ENCODE measurements around the gene PLA2G5.

PLA2G5 gene

GRCh38 chr1:20080441-20081352, 10.7 kb downstream of the PLA2G5 start:
- H3K4me1 ChIP-seq (ENCODE audit: control insufficient read depth, low read depth, low read length), result no peaks in the 10 kb centered on the region

GRCh38 chr1:20081353-20081810, 11.4 kb downstream of the PLA2G5 start:
- Histone ChIP-seq H3K4me1 (ENCODE audit: control insufficient read depth, low read depth, low read length) (no peaks in the 10 kb centered on the region), H3K4me3 (ENCODE audit: low read length) (no peak overlapping the region), H3K36me3 (ENCODE audit: control insufficient read depth, low read depth, low read length) (no peaks in the 10 kb centered on the region), H3K9ac (ENCODE audit: low read length) (no peak overlapping the region), H3K27ac (ENCODE audit: low read length) (no peak overlapping the region), H3K27me3 (ENCODE audit: control insufficient read depth, insufficient read depth, low read length) (no peaks in the 10 kb centered on the region), H3K9me3 (ENCODE audit: control insufficient read depth, low read depth, low read length) (no peaks in the 10 kb centered on the region)

More at GRCh38 chr1:20080441-20081352, 10.7 kb downstream of the PLA2G5 start:
- Histone ChIP-seq H3K27ac (ENCODE audit: low read length) (no peak overlapping the region), H3K9ac (ENCODE audit: low read length) (no peak overlapping the region), H3K4me3 (ENCODE audit: low read length) (no peak overlapping the region), H3K9me3 (ENCODE audit: control insufficient read depth, low read depth, low read length) (no peaks in the 10 kb centered on the region), H3K27me3 (ENCODE audit: control insufficient read depth, insufficient read depth, low read length) (no peaks in the 10 kb centered on the region), H3K36me3 (ENCODE audit: control insufficient read depth, low read depth, low read length) (no peaks in the 10 kb centered on the region)

GRCh38 chr1:20082772-20083171, 12.8 kb downstream of the PLA2G5 start:
- H3K4me1 ChIP-seq (ENCODE audit: control insufficient read depth, low read depth, low read length), result no peaks in the 10 kb centered on the region

GRCh38 chr1:20083178-20083944, 13.4 kb downstream of the PLA2G5 start:
- Histone ChIP-seq H3K9ac (ENCODE audit: low read length) (no peak overlapping the region), H3K27ac (ENCODE audit: low read length) (no peak overlapping the region), H3K9me3 (ENCODE audit: control insufficient read depth, low read depth, low read length) (no peaks in the 10 kb centered on the region), H3K4me3 (ENCODE audit: low read length) (no peak overlapping the region), H3K4me1 (ENCODE audit: control insufficient read depth, low read depth, low read length) (no peaks in the 10 kb centered on the region), H3K36me3 (ENCODE audit: control insufficient read depth, low read depth, low read length) (no peaks in the 10 kb centered on the region), H3K27me3 (ENCODE audit: control insufficient read depth, insufficient read depth, low read length) (no peaks in the 10 kb centered on the region)

More at GRCh38 chr1:20082772-20083171, 12.8 kb downstream of the PLA2G5 start:
- H3K9me3 ChIP-seq (ENCODE audit: control insufficient read depth, low read depth, low read length), result no peaks in the 10 kb centered on the region
- H3K27ac ChIP-seq (ENCODE audit: low read length), result no peak overlapping the region
- no peaks in the 10 kb centered on the region for H3K36me3 ChIP-seq (ENCODE audit: control insufficient read depth, low read depth, low read length)
- no peak overlapping the region for H3K4me3 ChIP-seq (ENCODE audit: low read length)
- no peak overlapping the region for H3K9ac ChIP-seq (ENCODE audit: low read length)
- H3K27me3 ChIP-seq (ENCODE audit: control insufficient read depth, insufficient read depth, low read length), result no peaks in the 10 kb centered on the region

GRCh38 chr1:20086800-20087199, 16.8 kb downstream of the PLA2G5 start:
- H3K4me3 ChIP-seq (ENCODE audit: low read length), result no peak overlapping the region
- H3K27me3 ChIP-seq (ENCODE audit: control insufficient read depth, insufficient read depth, low read length), result no peaks in the 10 kb centered on the region
- no peaks in the 10 kb centered on the region for H3K36me3 ChIP-seq (ENCODE audit: control insufficient read depth, low read depth, low read length)

GRCh38 chr1:20087668-20088067, 17.7 kb downstream of the PLA2G5 start:
- Histone ChIP-seq H3K4me3 (ENCODE audit: low read length) (no peak overlapping the region), H3K9ac (ENCODE audit: low read length) (no peak overlapping the region), H3K27me3 (ENCODE audit: control insufficient read depth, insufficient read depth, low read length) (no peaks in the 10 kb centered on the region), H3K9me3 (ENCODE audit: control insufficient read depth, low read depth, low read length) (no peaks in the 10 kb centered on the region), H3K36me3 (ENCODE audit: control insufficient read depth, low read depth, low read length) (no peaks in the 10 kb centered on the region), H3K27ac (ENCODE audit: low read length) (no peak overlapping the region), H3K4me1 (ENCODE audit: control insufficient read depth, low read depth, low read length) (no peaks in the 10 kb centered on the region)

More at GRCh38 chr1:20086800-20087199, 16.8 kb downstream of the PLA2G5 start:
- H3K27ac ChIP-seq (ENCODE audit: low read length), result no peak overlapping the region
- H3K9ac ChIP-seq (ENCODE audit: low read length), result no peak overlapping the region
- H3K4me1 ChIP-seq (ENCODE audit: control insufficient read depth, low read depth, low read length), result no peaks in the 10 kb centered on the region
- H3K9me3 ChIP-seq (ENCODE audit: control insufficient read depth, low read depth, low read length), result no peaks in the 10 kb centered on the region

- no peaks in the 10 kb centered on the region for H3K9me3 ChIP-seq (ENCODE audit: control insufficient read depth, low read depth, low read length)
- H3K27ac ChIP-seq (ENCODE audit: low read length), result no peak overlapping the region
- H3K27me3 ChIP-seq (ENCODE audit: control insufficient read depth, insufficient read depth, low read length), result no peaks in the 10 kb centered on the region
- H3K9ac ChIP-seq (ENCODE audit: low read length), result no peak overlapping the region
- no peak overlapping the region for H3K4me3 ChIP-seq (ENCODE audit: low read length)
- no peaks in the 10 kb centered on the region for H3K4me1 ChIP-seq (ENCODE audit: control insufficient read depth, low read depth, low read length)
- H3K36me3 ChIP-seq (ENCODE audit: control insufficient read depth, low read depth, low read length), result no peaks in the 10 kb centered on the region
Observed at GRCh38 chr1:20089328-20090077, 19.5 kb downstream of the PLA2G5 start.

GRCh38 chr1:20090119-20090518, 20.1 kb downstream of the PLA2G5 start:
- H3K9ac ChIP-seq (ENCODE audit: low read length), result no peak overlapping the region

GRCh38 chr1:20090641-20091040, 20.6 kb downstream of the PLA2G5 start:
- Histone ChIP-seq H3K9me3 (ENCODE audit: control insufficient read depth, low read depth, low read length) (peaks cover 2% of the 10 kb centered on the region), H3K9ac (ENCODE audit: low read length) (no peak overlapping the region), H3K27ac (ENCODE audit: low read length) (no peak overlapping the region), H3K4me3 (ENCODE audit: low read length) (no peak overlapping the region), H3K4me1 (ENCODE audit: control insufficient read depth, low read depth, low read length) (no peaks in the 10 kb centered on the region), H3K36me3 (ENCODE audit: control insufficient read depth, low read depth, low read length) (no peaks in the 10 kb centered on the region), H3K27me3 (ENCODE audit: control insufficient read depth, insufficient read depth, low read length) (no peaks in the 10 kb centered on the region)

More at GRCh38 chr1:20090119-20090518, 20.1 kb downstream of the PLA2G5 start:
- Histone ChIP-seq H3K27me3 (ENCODE audit: control insufficient read depth, insufficient read depth, low read length) (no peaks in the 10 kb centered on the region), H3K27ac (ENCODE audit: low read length) (no peak overlapping the region), H3K4me3 (ENCODE audit: low read length) (no peak overlapping the region), H3K4me1 (ENCODE audit: control insufficient read depth, low read depth, low read length) (no peaks in the 10 kb centered on the region), H3K36me3 (ENCODE audit: control insufficient read depth, low read depth, low read length) (no peaks in the 10 kb centered on the region), H3K9me3 (ENCODE audit: control insufficient read depth, low read depth, low read length) (no peaks in the 10 kb centered on the region)

GRCh38 chr1:20093303-20093702, 23.3 kb downstream of the PLA2G5 start:
- Histone ChIP-seq H3K9ac (ENCODE audit: low read length) (no peak overlapping the region), H3K4me1 (ENCODE audit: control insufficient read depth, low read depth, low read length) (no peaks in the 10 kb centered on the region), H3K36me3 (ENCODE audit: control insufficient read depth, low read depth, low read length) (no peaks in the 10 kb centered on the region), H3K4me3 (ENCODE audit: low read length) (no peak overlapping the region), H3K9me3 (ENCODE audit: control insufficient read depth, low read depth, low read length) (peaks cover 21% of the 10 kb centered on the region), H3K27me3 (ENCODE audit: control insufficient read depth, insufficient read depth, low read length) (no peaks in the 10 kb centered on the region), H3K27ac (ENCODE audit: low read length) (no peak overlapping the region)

- Histone ChIP-seq H3K9ac (ENCODE audit: low read length) (no peak overlapping the region), H3K9me3 (ENCODE audit: control insufficient read depth, low read depth, low read length) (peaks cover 21% of the 10 kb centered on the region), H3K36me3 (ENCODE audit: control insufficient read depth, low read depth, low read length) (no peaks in the 10 kb centered on the region), H3K4me3 (ENCODE audit: low read length) (no peak overlapping the region), H3K27ac (ENCODE audit: low read length) (no peak overlapping the region), H3K27me3 (ENCODE audit: control insufficient read depth, insufficient read depth, low read length) (no peaks in the 10 kb centered on the region), H3K4me1 (ENCODE audit: control insufficient read depth, low read depth, low read length) (no peaks in the 10 kb centered on the region)
Observed at GRCh38 chr1:20093940-20094391, 24.0 kb downstream of the PLA2G5 start.
